ENCODE data around the gene SYTL5. TPM values are rescaled to one million over a fixed set of nuclear protein-coding genes. Genes with fewer than 3 reads are reported as not detected.
A peak's percentile ranks its signal among the peaks of the same experiment; 100 is the strongest.

Gene SYTL5
- total and polyA plus RNA-seq, 4 donors = 0.83 to 8.4 (median 1.5) TPM

GRCh38 chrX:38142610-38143009 is 136.3 kb downstream of the SYTL5 start:
- Histone ChIP-seq H3K4me1 (ENCODE audit: control insufficient read depth in 5 of 5, insufficient read depth in 5 of 5, low read length in 5 of 5) (peaks cover 0 to 6% (median 0%) of the 10 kb centered on the region in 5 donors), H3K27ac (ENCODE audit: low read depth in 1 of 2, low read length in 1 of 2) (no peak overlapping the region), H3K27me3 (ENCODE audit: control insufficient read depth in 3 of 3, insufficient read depth in 3 of 3, low read length in 2 of 3) (peaks cover 0 to 30% (median 14%) of the 10 kb centered on the region in 3 donors), H3K9ac (ENCODE audit: insufficient read depth in 1 of 2, low read length in 2 of 2) (no peak overlapping the region), H3K36me3 (ENCODE audit: control insufficient read depth in 4 of 4, insufficient read depth in 4 of 4, low read length in 4 of 4) (no peaks in the 10 kb centered on the region), H3K4me3 (no peak overlapping the region), H3K9me3 (ENCODE audit: control insufficient read depth in 4 of 4, insufficient read depth in 3 of 4, low read length in 3 of 4) (no peaks in the 10 kb centered on the region)
- peak in 2 of 3 donors; percentile 38 to 44 for DNase-seq
- no peak for ATAC-seq (ENCODE audit: insufficient read depth, low FRiP score)
- no peak for TF ChIP-seq CTCF (IDR thresholded peaks at IDR 0.05; ENCODE audit: control extremely low read depth, extremely low read depth)
- 68 to 73% methylated on average over 1 of the region's 1 CpG for WGBS, 2 donors

- H3K4me3 ChIP-seq = no peak overlapping the region
- no peaks in the 10 kb centered on the region for H3K36me3 ChIP-seq (ENCODE audit: control insufficient read depth in 4 of 4, insufficient read depth in 4 of 4, low read length in 4 of 4)
- no peak for TF ChIP-seq CTCF (IDR thresholded peaks at IDR 0.05; ENCODE audit: control extremely low read depth, extremely low read depth)
- H3K9ac ChIP-seq (ENCODE audit: insufficient read depth in 1 of 2, low read length in 2 of 2) = no peak overlapping the region
- H3K9me3 ChIP-seq (ENCODE audit: control insufficient read depth in 4 of 4, insufficient read depth in 3 of 4, low read length in 3 of 4) = peaks cover 0 to 2% (median 0%) of the 10 kb centered on the region in 4 donors
- DNase-seq (no peak), ATAC-seq (ENCODE audit: insufficient read depth, low FRiP score) (no peak)
- H3K27me3 ChIP-seq (ENCODE audit: control insufficient read depth in 3 of 3, insufficient read depth in 3 of 3, low read length in 2 of 3) = peaks cover 0 to 12% (median 9%) of the 10 kb centered on the region in 3 donors
- no peaks in the 10 kb centered on the region for H3K4me1 ChIP-seq (ENCODE audit: control insufficient read depth in 5 of 5, insufficient read depth in 5 of 5, low read length in 5 of 5)
- 70 to 92% methylated on average over 2 of the region's 2 CpGs for WGBS, 2 donors
- H3K27ac ChIP-seq (ENCODE audit: low read depth in 1 of 2, low read length in 1 of 2) = no peak overlapping the region
Observed at GRCh38 chrX:38149016-38149415, 142.7 kb downstream of the SYTL5 start.

- H3K27ac ChIP-seq (ENCODE audit: low read depth in 1 of 2, low read length in 1 of 2) = no peak overlapping the region
- H3K4me1 ChIP-seq (ENCODE audit: control insufficient read depth in 5 of 5, insufficient read depth in 5 of 5, low read length in 5 of 5) = no peaks in the 10 kb centered on the region
- no peak for ATAC-seq (ENCODE audit: insufficient read depth, low FRiP score)
- 67 to 95% methylated on average over 4 of the region's 4 CpGs for WGBS, 2 donors
- TF ChIP-seq CTCF (IDR thresholded peaks at IDR 0.05; ENCODE audit: control extremely low read depth, extremely low read depth) = no peak
- H3K36me3 ChIP-seq (ENCODE audit: control insufficient read depth in 4 of 4, insufficient read depth in 4 of 4, low read length in 4 of 4) = no peaks in the 10 kb centered on the region
- H3K9me3 ChIP-seq (ENCODE audit: control insufficient read depth in 4 of 4, insufficient read depth in 3 of 4, low read length in 3 of 4) = peaks cover 0 to 2% (median 0%) of the 10 kb centered on the region in 4 donors
- no peak overlapping the region for H3K4me3 ChIP-seq
- H3K27me3 ChIP-seq (ENCODE audit: control insufficient read depth in 3 of 3, insufficient read depth in 3 of 3, low read length in 2 of 3) = peaks cover 0 to 20% (median 12%) of the 10 kb centered on the region in 3 donors
- no peak for DNase-seq
- no peak overlapping the region for H3K9ac ChIP-seq (ENCODE audit: insufficient read depth in 1 of 2, low read length in 2 of 2)
Observed at GRCh38 chrX:38150993-38151392, 144.6 kb downstream of the SYTL5 start.

- Histone ChIP-seq H3K27ac (ENCODE audit: low read depth in 1 of 2, low read length in 1 of 2) (no peak overlapping the region), H3K9ac (ENCODE audit: insufficient read depth in 1 of 2, low read length in 2 of 2) (no peak overlapping the region), H3K9me3 (ENCODE audit: control insufficient read depth in 4 of 4, insufficient read depth in 3 of 4, low read length in 3 of 4) (peaks cover 0 to 2% (median 0%) of the 10 kb centered on the region in 4 donors), H3K36me3 (ENCODE audit: control insufficient read depth in 4 of 4, insufficient read depth in 4 of 4, low read length in 4 of 4) (no peaks in the 10 kb centered on the region), H3K4me3 (no peak overlapping the region), H3K4me1 (ENCODE audit: control insufficient read depth in 5 of 5, insufficient read depth in 5 of 5, low read length in 5 of 5) (no peaks in the 10 kb centered on the region), H3K27me3 (ENCODE audit: control insufficient read depth in 3 of 3, insufficient read depth in 3 of 3, low read length in 2 of 3) (peaks cover 0 to 24% (median 12%) of the 10 kb centered on the region in 3 donors)
- no peak for DNase-seq
- 70 to 96% methylated on average over 5 of the region's 5 CpGs for WGBS, 2 donors
- no peak for ATAC-seq (ENCODE audit: insufficient read depth, low FRiP score)
- no peak for TF ChIP-seq CTCF (IDR thresholded peaks at IDR 0.05; ENCODE audit: control extremely low read depth, extremely low read depth)
Observed at GRCh38 chrX:38151441-38151840, 145.1 kb downstream of the SYTL5 start.
